HepG2 (cell line): ENCODE results near the gene FAM43B. TPM values are rescaled to one million over a fixed set of nuclear protein-coding genes. Genes with fewer than 3 reads are reported as not detected.

ENCODE experiments used
- AGO2 ChIP-seq: fragments of 200-400 bp; formaldehyde crosslinking; optimal IDR thresholded peaks from 2 replicates; pipeline ENCODE3; 2017; ENCODE audit warnings: mild to moderate bottlenecking, low read depth, low read length, moderate library complexity
- ARID3A ChIP-seq: IDR thresholded peaks from 2 replicates; pipeline ENCODE4 v1.6.1; 2012; ENCODE audit warnings: low read depth, low read length, improper control_type of control experiment
- CCAR2 ChIP-seq: fragments of 200-400 bp; formaldehyde crosslinking; optimal IDR thresholded peaks from 2 replicates; pipeline ENCODE3; 2018; ENCODE audit warnings: low read depth, mild to moderate bottlenecking, low read length, moderate library complexity
- FOXO4 ChIP-seq: sonication (generic); formaldehyde crosslinking; conservative IDR thresholded peaks from 2 replicates; pipeline ENCODE4 v1.8.1; 2023; ENCODE audit warnings: missing genetic modification reagents
- HNRNPH1 ChIP-seq: fragments of 200-400 bp; formaldehyde crosslinking; optimal IDR thresholded peaks from 2 replicates; pipeline ENCODE3; 2017; ENCODE audit warnings: mild to moderate bottlenecking, low read depth, low read length
- MED13 ChIP-seq: sonication (generic); formaldehyde crosslinking; IDR thresholded peaks from 2 replicates; pipeline ENCODE4 v1.5.0; 2020; ENCODE audit warnings: missing genetic modification reagents
- MLXIP ChIP-seq: sonication (generic); formaldehyde crosslinking; IDR thresholded peaks from 2 replicates; pipeline ENCODE4 v1.9.0; 2021; ENCODE audit warnings: missing genetic modification reagents, borderline replicate concordance
- MXI1 ChIP-seq: IDR thresholded peaks from 3 replicates; pipeline ENCODE4 v1.6.1; 2012; ENCODE audit warnings: low read depth, low read length, inconsistent platforms, borderline replicate concordance
- PAX8 ChIP-seq: sonication (generic); formaldehyde crosslinking; IDR thresholded peaks from 2 replicates; pipeline ENCODE4 v1.8.0; 2022; ENCODE audit warnings: mild to moderate bottlenecking, missing genetic modification reagents, borderline replicate concordance
- PTBP1 ChIP-seq: fragments of 200-400 bp; formaldehyde crosslinking; IDR thresholded peaks from 2 replicates; pipeline ENCODE4 v1.6.1; 2018; ENCODE audit warnings: low read length, low read depth; ENCODE audit not compliant: poor library complexity, severe bottlenecking
- RNF2 ChIP-seq: fragments of 450-650 bp; conservative IDR thresholded peaks from 2 replicates; pipeline ENCODE4 v1.6.1; 2016; ENCODE audit warnings: low read depth
- RNF219 ChIP-seq: sonication (generic); formaldehyde crosslinking; IDR thresholded peaks from 2 replicates; pipeline ENCODE4 v1.5.0; 2020; ENCODE audit warnings: mild to moderate bottlenecking, missing genetic modification reagents
- SMAD3 ChIP-seq: sonication (generic); formaldehyde crosslinking; IDR thresholded peaks from 2 replicates; pipeline ENCODE4 v1.4.0; 2020; ENCODE audit warnings: missing genetic modification reagents
- YY1 ChIP-seq: IDR thresholded peaks from 2 replicates; pipeline ENCODE4 v1.6.1; 2011; ENCODE audit warnings: low read length, low read depth, moderate library complexity, mild to moderate bottlenecking; ENCODE audit not compliant: insufficient read depth, insufficient replicate concordance
- ZC3H4 ChIP-seq: sonication (generic); formaldehyde crosslinking; IDR thresholded peaks from 2 replicates; pipeline ENCODE4 v1.4.0; 2020; ENCODE audit warnings: missing genetic modification reagents, borderline replicate concordance
- ZFY ChIP-seq: sonication (generic); formaldehyde crosslinking; IDR thresholded peaks from 2 replicates; pipeline ENCODE4 v1.4.0; 2020; ENCODE audit warnings: missing genetic modification reagents
- ZNF12 ChIP-seq: sonication (generic); formaldehyde crosslinking; IDR thresholded peaks from 2 replicates; pipeline ENCODE4 v1.5.0; 2020; ENCODE audit warnings: missing genetic modification reagents
- ZNF160 ChIP-seq: sonication (generic); formaldehyde crosslinking; IDR thresholded peaks from 2 replicates; pipeline ENCODE4 v1.8.0; 2022; ENCODE audit warnings: mild to moderate bottlenecking, inconsistent platforms, missing genetic modification reagents
- ZNF460 ChIP-seq: sonication (generic); formaldehyde crosslinking; IDR thresholded peaks from 2 replicates; pipeline ENCODE4 v1.5.1; 2020; ENCODE audit warnings: missing genetic modification reagents, mild to moderate bottlenecking, borderline replicate concordance
- ZNF501 ChIP-seq: sonication (generic); formaldehyde crosslinking; IDR thresholded peaks from 2 replicates; pipeline ENCODE4 v1.5.1; 2020; ENCODE audit warnings: mild to moderate bottlenecking, moderate library complexity, missing genetic modification reagents
- ZSCAN31 ChIP-seq: sonication (generic); formaldehyde crosslinking; IDR thresholded peaks from 2 replicates; pipeline ENCODE4 v1.5.0; 2020; ENCODE audit warnings: low read depth, mild to moderate bottlenecking, missing genetic modification reagents
- polyA plus RNA-seq, 8 experiments: library from polyadenylated mRNA; depleted of rRNA in 3 of 8; stranded (reverse) in 7 of 8; unstranded in 1 of 8; fragments of >200 nt; fragmentation: Illumina TruSeq in 4 of 8; extraction: Trizol in 4 of 8; gene quantifications; 2 replicates each; pipeline versions ENCODE4 v1.2.1 to v1.2.3, GENCODE V29; 2011 to 2016; ENCODE audit warnings: low read depth in 4 of 8, missing spikeins in 1 of 8, mixed read lengths in 1 of 8; ENCODE audit not compliant: insufficient read depth in 1 of 8
- total RNA-seq, 5 experiments: library from RNA; depleted of rRNA; stranded (reverse); fragments of >200 nt; fragmentation: Illumina TruSeq; extraction: Trizol; gene quantifications; 2 replicates each; pipeline ENCODE4 v1.2.3, GENCODE V29; 2016; ENCODE audit warnings: low read depth in 1 of 5

FAM43B gene
- total and polyA plus RNA-seq, 2 of the 13 experiments (the other 11 are each of a cell fraction or from before 2014, with no cell fraction given), result 0.63 to 3.7 TPM

- no peak for TF ChIP-seq PTBP1
- peak; percentile 99 for TF ChIP-seq ZFY (CRISPR knock-in tag)
- TF ChIP-seq FOXO4 (CRISPR knock-in tag), result no peak
- no peak for TF ChIP-seq ZNF12 (CRISPR knock-in tag)
- no peak for TF ChIP-seq MLXIP (CRISPR knock-in tag)
- TF ChIP-seq MED13, result no peak
- TF ChIP-seq ZNF460 (CRISPR knock-in tag), result 0 out of 2 replicates have a peak, but pooled peaks have one; percentile 39
- no peak for TF ChIP-seq ARID3A
- TF ChIP-seq PAX8 (CRISPR knock-in tag), result no peak; the same call in 1 of the 2 replicates
- peak; percentile 64 for TF ChIP-seq AGO2
- TF ChIP-seq ZNF160 (CRISPR knock-in tag), result peak; percentile 82; the same call in 1 of the 2 replicates
- 0 out of 2 replicates have a peak, but pooled peaks have one; percentile 31 for TF ChIP-seq ZC3H4 (CRISPR knock-in tag)
- no peak for TF ChIP-seq HNRNPH1
- TF ChIP-seq SMAD3 (CRISPR knock-in tag), result peak; percentile 20; the same call in 1 of the 2 replicates
- TF ChIP-seq CCAR2, result no peak
- TF ChIP-seq YY1, result peak; percentile 12
- TF ChIP-seq RNF219, result no peak
- peak; percentile 55; the same call in 1 of the 2 replicates for TF ChIP-seq RNF2
- TF ChIP-seq ZNF501 (CRISPR knock-in tag), result peak; percentile 89
- TF ChIP-seq MXI1, result peak; percentile 78; the same call in 1 of the 3 replicates
- peak; percentile 75 for TF ChIP-seq ZSCAN31 (CRISPR knock-in tag)
These were observed 44.6 kb upstream of the FAM43B start, which contains the start of gene MUL1 (continued) for GRCh38 chr1:20507564-20508410.
